Heart left ventricle (tissue), 13 donors: Measurements from ENCODE around the gene PBX3.

Experiments used
- CTCF ChIP-seq, 12 donors: fragments of 200-600 bp; sonication (generic) in 4 of 12; IDR thresholded peaks; one replicate each; pipeline versions ENCODE4 v1.5.0 to v1.8.0; 2018 to 2022; ENCODE audit warnings: antibody characterized with exemption in 12 of 12, mild to moderate bottlenecking in 5 of 12
- POLR2A ChIP-seq, 2 donors: fragments of 450-650 bp; IDR thresholded peaks; one replicate each; pipeline ENCODE4 v1.6.1; 2017; ENCODE audit warnings: antibody characterized with exemption in 2 of 2, mild to moderate bottlenecking in 2 of 2, moderate library complexity in 2 of 2
- donor health status: ischemic (EF 13 %, LVEDD 7.1; RV severe dilation, severe dysfunction).
- donor health status: DM: no; HTN: yes; CAD: no.
- donor health status: DM: no; HTN: no; CAD: no.
- donor health status: ischemic (EF 25% LVEDD 6.9; RV normal size, moderate dysfunction).
- donor health status: ischemic (EF 25% LVEDD 5.7; RV mildly dilated, moderate dysfunction).
- donor health status: ischemic (EF 35%, LVEDD 5.7; RV mildly dilated, moderate dysfunction).
- donor health status: nonischemic (EF 11% LVEDD 7.7; RV severe dilation, severe dysfunction).
- donor health status: DM: yes; HTN: yes; CAD: no.
- donor health status: PGD.
- donor health status: ischemic (EF 29% LVEDD 5.4; RV normal size, mild dysfunction).
- donor health status: nonischemic (EF 23%, LVEDD 6.1; RV moderate dilation, normal function).

- TF ChIP-seq CTCF (IDR thresholded peaks at IDR 0.05) (no peak), POLR2A (IDR thresholded peaks at IDR 0.05) (no peak)
Observed at GRCh38 chr9:126016579-126017290, 269.6 kb downstream of the PBX3 start.
